Activated CD4-positive, alpha-beta T cell treated with anti-CD3 and anti-CD28 coated beads, Interleukin-2, amount 50 U/mL, for 24 hours (primary cell): Measurements from ENCODE around the gene USP10.
"Not testable (repeated sequence)": the region's sequence is repeated elsewhere in the genome, so short reads cannot be mapped to it uniquely, and the experiment has no call there.

Experiments
- DNase-seq, 2 donors: peaks; one replicate each; pipeline ENCODE4 v3.0.0-alpha.2; 2020; ENCODE audit warnings: low read depth in 1 of 2, low spot score in 1 of 2

USP10 gene

DNA sequence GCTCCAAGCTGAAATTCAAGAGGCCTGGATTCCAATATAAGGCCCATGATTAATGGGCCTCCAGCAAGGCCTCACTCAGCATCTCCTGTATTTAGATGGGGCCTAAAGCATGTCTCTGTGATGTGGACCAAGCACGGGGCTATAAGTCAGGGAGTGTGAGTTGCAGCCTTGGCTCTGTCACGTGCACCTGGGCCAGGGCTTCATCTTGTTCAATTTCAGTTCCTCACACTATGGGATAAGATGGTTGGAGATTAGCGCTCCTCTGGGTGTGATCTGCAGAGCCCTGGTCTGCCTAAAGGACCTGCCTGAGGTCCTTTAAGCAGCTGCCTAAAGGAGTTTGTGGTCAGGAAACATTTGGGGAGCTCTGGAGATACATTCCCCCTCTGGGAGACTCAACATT is 26.2 kb upstream of the USP10 start:
- no peak for DNase-seq

DNA sequence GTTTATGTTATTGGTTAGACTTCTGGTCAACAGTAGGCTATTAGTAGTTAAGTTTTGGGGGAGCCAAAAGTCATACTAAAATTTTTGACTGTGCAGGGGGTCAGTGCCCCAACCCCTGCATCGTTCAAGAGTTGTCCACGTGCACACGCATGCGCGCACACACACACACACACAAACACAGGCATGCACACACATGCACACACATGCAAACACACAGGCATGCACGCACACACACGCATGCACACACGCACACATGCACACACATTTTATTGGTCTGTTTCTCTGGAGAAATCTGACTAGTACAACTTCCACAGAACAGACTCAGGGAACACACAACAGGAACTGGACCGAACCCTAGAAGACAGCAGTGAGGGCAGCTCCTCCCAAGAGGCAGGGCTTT is 24.4 kb upstream of the USP10 start:
- no peak for DNase-seq

DNA sequence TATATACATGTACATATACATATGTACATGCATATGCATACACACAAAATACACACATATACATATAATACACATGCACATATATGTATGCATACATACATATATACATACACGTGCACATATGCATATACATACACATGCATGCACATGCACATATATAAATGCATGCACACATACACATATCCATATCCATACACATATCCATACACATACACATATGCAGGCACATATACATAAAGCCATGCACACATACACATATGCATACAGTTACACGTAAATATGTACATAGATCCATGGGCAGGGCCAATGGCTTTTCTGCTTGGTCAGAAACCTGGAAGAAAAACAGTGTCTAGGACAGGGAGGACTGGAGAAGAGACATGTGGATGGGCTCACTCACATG is 23.9 kb upstream of the USP10 start:
- no peak for DNase-seq

DNA sequence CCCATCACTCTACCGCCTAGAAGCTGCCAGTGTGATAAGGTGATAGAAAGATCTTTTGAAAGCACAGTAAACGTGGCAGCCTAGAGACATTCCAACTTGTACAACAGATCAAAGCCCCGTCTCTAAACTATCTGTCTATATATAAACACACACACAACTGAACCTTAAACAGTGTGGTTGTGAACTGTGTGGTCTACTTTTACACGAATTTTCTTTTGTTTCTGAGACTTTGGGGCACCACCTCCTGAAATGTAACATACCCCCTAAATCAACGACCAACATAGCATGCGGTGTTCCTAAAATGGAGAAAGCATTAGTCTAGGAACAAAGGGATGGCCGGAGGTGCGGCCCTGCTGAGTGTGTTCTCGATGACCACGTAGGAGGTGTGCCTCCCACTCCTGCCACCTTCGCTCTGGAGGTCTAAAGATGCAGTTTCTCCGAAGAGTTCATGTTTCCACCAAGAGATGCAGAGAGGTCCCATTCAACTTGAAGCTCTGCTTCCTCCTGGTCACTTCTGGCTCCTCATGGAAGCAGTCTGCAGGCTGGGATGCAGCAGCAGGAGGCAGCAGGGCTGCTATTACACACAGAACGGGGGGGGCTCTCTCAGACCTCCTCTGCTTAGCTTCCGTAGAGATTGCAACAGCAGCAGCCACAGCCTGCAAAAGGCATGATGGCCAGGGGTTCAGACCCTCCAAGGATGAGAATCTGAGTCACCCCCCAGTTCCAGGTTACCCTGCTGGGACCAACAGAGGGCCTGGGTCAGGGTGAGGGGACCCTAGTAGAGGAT is 22.6 kb upstream of the USP10 start:
- DNase-seq = no peak

DNA sequence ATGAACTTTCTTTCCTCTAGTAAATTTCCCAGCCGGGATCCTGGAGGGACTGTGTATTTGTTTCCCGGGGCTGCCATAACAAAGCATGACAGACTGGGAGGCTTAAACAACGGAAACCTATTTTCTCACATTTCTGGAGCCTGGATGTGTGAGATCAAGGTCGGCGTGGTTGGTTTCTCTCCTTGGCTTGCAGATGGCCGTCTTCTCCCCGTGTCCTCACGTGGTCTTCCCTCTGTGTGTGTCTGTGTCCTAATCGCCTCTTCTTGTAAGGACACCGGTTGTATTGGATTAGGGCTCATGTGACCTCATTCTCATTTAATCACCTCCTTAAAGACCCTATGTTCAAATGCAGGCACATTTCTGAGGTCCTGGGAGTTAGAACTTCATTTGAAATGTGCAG is 22.0 kb upstream of the USP10 start:
- DNase-seq = no peak

DNA sequence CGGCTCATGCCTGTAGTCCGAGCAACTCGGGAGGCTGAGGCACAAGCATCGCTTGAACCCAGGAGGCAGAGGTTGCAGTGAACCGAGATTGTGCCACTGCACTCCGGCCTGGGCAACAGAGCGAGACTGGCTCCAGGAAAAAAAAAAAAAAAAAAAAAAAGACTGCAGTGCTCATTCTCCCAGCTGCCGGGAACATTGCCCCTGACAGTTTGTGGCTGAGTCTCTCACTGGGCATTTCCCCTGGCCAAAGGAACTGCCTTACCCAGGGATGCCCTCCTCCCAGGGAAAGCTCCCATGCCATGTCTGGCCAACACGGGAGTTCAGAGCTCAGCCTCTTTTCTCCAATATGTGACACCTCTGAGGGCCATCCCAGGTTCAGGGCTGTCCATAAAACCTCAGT is 21.3 kb upstream of the USP10 start:
- DNase-seq = no peak

DNA sequence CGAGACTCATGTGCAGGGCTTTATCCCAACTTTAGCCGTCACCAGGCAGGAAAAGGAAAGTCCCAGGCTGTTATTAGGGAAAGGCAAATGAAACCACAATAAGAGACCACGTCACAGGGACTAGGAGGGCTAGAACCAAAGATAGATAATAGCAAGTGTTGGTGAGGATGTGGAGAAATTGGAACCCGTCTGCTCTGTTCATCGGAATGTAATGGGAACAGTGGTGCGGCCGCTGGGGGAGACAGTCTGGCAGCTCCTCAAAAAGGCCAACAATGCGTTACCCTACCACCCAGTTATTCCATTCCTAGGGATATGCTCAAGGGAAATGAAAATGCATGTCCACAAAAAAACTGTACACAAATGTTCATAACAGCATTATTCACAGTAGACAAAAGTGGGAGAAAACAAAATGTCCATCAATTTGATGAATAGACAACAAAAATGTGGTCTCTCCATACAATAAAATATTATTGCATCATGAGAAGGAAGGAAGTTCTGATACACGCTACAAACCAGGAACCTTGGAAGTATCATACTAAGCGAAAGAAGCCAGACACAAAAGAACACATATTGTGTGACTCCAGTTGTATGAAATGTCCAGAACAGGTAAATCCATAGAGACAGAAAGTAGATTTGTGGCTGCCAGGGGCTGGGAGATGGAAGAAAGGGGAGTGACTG is 19.5 kb upstream of the USP10 start:
- no peak for DNase-seq

DNA sequence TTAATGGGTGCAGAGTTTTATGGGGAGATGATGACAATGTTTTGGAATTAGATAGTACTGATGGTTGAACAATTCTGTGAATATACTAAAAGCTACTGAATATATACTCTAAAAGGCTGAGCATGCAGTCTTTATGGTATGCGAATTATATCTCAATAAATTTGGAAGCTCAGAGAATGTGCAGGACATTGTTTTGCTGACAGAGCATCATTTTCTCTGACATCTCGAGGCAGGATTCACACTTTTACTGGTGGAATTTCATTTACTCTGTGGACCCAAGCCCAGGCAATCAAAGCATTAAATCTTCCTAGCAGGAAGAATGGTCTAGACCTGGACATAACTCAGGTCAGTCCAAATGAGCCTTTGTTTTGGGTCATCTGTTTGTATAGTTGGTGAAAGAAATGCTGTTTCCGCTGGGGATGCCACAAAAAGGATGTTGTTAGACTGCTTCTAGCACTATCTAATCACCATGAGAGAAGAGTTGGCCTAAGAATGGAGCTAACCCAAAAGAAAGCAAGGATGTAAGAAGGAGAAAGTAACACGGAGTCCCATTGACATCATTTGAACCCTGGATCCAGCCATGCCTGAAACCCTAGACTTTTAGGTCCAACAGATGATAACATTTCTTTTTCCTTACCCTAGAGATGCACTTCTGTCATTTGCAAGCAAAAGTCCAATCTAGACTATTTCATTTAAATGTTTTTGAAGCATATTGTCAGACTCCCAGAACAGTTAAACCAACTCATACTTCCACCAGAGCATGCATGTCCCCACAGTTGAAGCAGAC is 18.8 kb upstream of the USP10 start:
- DNase-seq = no peak

DNA sequence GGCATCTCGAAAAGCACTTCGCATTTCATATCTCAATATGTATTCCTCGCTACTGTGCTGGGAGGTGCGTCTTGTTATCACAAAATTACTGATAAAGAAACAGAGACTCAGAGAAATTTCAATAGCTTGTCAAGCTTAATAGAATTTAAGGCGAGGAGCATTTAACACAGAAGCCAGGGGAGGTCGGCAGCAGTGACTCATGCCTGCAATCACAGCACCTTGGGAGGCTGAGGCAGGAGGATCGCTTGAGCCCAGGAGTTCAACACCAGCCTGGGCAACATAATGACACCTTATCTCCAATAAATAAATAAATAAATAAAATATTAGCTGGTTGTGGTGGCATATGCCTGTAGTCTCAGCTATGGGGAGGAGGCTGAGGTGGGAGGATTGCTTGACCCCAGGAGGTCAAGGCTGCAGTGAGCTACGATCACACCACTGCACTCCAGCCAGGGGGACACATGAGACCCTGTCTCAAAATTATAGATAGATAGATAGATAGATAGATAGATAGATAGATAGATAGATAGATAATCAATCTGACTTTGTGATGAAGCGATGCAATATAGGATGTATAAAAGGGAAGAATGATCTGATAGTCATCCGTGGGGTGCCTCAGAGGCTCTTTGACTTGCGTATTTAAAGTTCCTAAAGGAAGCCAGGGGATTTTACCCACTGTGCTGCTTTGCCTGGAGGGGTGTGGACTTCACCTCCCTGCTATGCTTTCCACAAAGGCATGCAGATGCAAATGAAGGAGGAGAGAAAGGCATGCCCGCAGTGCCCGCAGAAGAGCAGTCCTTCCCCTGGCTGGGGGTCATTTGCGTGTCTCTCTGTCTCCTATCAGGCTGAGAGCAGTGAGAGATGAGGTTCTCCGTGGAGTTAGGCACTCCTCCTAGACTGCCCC is 15.9 kb upstream of the USP10 start:
- DNase-seq = no peak

DNA sequence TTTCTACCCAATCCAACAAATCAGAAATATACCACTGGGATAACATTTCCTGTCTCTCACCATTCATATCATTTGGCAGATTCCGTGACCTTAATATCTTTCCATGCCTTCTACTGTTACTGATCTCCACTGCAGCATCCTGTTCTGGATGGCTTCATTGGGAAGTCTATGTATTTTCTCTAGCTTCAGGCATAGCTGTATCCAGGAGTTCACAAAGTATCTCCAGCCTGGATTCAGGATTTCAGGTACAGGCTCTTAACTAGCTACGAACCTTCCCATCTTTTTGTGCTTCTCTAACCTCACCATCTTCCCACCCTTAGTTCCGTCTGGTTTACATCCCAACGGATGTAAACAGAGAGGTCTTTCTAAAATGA is 15.2 kb upstream of the USP10 start:
- DNase-seq = no peak

DNA sequence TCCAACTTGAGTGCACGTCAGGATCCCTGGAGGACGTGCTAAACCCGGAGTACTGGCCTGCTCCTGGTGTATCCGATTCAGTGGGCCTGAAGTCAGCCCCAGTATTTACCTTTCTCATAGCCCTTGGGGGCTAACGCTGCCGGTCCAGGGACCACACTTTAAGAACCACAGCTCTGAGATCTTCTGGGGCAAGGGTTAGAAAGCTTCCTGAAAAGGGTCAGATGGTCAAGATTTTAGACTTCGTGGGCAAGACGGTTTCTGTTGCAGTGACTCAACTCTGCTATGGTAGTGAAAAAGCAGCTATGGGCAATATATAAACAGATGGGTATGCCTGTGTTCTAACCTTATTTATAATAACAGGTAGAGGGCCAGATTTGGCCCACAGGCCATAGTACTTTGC is 14.6 kb upstream of the USP10 start:
- DNase-seq = no peak

DNA sequence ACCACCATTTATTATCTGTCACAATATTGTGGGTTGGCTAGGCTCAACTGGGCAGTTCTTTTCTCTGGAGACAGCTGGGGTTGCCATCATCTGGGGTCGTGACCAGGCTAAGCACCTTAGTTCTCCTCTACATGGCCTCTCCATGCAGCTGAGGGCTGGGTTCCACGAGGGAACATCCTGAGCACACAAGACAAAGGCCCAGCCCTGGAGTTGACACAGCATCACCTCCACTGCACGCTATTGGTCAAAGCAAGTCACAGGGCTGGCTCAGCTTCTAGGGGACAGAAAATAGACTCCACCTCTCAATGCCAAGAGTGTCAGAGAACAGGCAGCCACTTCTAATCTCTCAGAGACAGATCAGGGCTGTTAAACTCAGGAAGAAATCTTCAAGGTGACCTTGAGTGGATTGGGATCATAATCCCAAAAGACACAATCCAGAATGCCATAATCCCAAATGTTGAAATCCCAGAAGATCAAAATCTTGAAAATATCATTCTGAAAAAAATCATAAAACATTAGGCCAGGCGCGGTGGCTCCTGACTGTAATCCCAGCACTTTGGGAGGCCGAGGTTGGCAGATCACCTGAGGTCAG is 13.0 kb upstream of the USP10 start:
- no peak for DNase-seq

DNA sequence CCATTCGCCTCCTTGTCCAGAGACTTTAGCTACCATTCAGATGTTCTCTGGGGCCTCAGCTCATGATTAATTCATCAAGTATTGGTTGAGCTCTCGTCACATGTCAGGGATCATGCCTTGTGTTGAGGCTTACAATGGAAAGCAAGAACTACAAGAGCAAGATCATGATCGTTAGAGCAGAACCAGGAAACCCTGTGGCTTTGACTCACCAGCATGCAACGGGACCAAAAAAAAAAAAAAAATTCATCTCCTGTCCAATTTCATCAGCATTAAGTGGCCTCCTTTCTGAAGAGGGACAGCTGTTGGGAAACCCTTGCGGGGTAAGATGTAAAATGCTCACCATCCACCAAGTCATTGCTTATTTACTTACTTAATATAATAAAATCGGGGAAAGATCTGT is 12.1 kb upstream of the USP10 start:
- DNase-seq = no peak

DNA sequence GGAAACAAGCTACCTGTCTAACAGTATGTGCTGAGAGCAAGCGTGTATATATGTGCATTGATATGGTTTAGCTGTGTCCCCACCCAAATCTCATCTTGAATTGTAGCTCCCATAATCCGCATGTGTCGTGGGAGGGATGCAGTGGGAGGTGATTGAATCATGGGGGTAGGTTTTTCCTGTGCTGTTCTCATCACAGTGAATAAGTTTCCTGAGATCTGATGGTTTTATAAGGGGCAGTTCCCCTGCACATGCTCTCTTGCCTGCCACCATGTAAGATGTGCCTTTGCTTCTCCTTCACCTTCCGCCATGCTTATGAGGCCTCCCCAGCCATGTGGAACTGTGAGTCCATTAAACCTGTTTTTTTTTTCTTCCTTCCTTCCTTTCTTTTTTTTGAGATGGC is 11.6 kb upstream of the USP10 start:
- DNase-seq = not testable (repeated sequence)

DNA sequence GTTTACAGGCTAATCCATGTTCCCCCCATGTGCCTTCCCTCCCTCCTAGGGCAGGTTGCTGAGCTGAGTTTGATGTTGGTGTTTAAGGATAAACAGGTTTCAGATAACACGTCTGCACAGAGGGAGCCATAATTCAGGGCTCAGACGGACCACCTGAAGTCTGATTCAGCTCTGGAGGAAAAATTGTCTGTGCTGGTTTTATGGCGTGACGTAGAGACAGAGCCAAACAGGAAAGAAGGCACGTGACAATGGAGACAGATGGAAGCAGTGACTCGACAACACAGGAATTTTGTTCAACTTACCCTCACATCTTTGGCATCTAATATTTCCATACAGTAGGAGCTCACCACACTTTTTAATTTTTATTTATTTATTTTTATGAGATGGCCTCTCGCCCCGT is 10.7 kb upstream of the USP10 start:
- DNase-seq = no peak

DNA sequence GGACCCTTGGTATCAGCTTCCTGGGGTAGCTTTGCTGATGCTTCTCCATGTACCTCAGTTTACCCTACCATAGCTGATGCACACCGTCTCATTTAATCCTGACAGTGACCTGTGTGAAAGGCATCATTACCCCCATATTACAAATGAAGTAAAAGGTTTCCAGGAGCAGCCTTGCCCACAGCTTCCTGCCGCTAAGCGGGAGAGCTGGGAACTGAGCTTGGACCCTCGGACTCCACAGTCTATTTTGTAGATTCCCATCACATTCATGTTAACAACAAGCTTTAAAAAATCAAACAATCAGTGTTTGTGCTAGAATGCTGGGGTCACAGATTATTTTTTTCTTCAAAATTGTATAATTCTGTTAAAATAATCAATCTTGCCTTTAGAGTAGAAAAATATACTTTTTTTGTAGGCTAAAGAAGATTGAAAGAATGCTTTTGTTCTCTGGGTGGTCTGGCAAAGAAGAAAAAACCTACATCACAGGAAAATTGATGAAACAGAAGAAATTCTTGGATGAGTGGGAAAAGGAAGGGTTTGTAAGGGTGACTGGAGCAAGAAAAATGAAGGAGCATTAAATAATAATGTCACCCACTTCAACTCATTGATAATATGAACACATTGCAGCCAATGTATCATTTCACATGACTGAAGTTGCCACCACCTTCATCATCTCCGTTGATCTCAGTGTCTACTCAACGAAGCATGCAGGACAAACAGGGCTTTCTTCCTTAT is 9.5 kb upstream of the USP10 start:
- no peak for DNase-seq

DNA sequence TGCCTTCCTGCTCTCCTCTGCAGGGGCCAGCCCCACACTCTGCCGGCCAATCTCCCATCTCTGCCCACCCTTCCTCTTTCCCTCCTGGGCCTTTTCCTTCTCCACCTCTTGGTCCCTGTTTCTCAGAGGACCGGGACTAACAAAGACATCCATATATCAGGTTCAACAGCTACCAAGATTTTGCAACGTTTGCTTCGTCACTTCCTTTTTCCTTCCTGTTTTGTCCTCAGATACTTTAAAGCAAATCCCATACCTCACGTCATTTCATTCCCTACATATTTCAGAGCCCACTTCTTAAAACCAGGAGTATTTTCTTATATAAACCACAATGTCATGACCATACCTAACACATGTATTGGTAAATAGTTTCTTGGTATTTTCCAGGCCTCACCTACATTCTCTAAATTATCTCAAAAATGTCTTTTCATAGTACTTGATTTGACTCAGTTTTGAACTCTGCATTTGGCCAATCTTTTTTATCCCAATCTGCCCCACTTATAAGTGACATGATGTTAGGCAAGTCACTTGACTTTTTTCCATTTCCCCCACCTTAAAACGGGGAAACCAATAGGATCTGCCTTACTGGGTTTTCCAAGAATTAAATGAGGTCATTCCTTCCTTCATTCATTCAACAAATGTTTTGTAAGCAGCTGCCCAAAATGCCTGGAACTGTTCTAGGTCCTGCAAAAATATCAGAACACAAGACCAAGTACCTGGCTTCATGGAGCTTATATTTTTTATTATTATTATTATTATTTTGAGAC is 7.2 kb upstream of the USP10 start:
- no peak for DNase-seq

DNA sequence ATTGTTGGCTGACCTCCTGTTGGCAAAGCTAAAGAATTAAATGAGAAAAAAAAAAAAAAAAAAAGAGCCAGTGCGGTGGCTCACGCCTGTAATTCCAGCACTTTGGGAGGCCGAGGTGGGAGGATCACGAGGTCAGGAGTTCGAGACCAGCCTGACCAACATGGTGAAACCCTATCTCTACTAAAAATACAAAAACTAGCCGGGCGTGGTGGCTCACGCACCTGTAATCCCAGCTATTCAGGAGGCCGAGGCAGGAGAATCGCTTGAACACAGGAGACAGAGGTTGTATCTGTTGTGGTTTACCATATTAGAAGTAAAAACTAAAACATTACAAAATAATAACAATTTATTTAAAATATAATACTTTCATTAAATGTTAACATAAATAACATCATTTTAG is 5.9 kb upstream of the USP10 start:
- not testable (repeated sequence) for DNase-seq

DNA sequence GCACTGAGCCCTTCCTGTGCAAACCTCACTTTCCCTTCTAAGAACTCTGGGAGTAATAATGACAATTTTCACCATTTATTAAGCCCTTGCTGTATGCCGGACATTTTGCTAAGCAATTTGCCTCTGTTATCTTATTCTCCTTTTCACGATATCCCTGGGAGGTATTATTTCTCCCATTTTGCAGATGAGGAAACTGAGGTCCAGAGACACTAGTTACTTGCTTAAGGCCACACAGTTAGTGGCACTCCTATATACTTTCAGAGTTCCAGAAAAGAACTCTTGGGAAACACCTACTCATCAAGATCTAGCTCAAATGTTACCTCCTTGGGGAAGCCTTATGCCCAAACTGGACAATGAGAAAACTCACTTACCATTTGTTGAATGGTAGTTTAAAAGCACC is 4.8 kb upstream of the USP10 start:
- DNase-seq = no peak
